ENCODE results near the gene CCDC88B. TPM values are rescaled to one million over a fixed set of nuclear protein-coding genes. Genes with fewer than 3 reads are reported as not detected.
A peak's percentile ranks its signal among the peaks of the same experiment; 100 is the strongest.

CCDC88B gene
- total and polyA plus RNA-seq, 2 of the 8 experiments (the other 6 are each of a cell fraction or from before 2014, with no cell fraction given) = 5.9 to 12.5 TPM

- POLR2A ChIA-PET (ENCODE audit: partially characterized antibody) = no interaction called here
- TF ChIP-seq JUND (IDR thresholded peaks at IDR 0.05; ENCODE audit: low read length) = no peak
- TF ChIP-seq EZH2 (IDR thresholded peaks at IDR 0.05; ENCODE audit: low read depth, low read length, severe bottlenecking) = no peak
- TF ChIP-seq CTCF (IDR thresholded peaks at IDR 0.05; ENCODE audit: control extremely low read depth in 1 of 3, insufficient read depth in 1 of 3, low read depth in 1 of 3, low read length in 3 of 3) = no peak
- no peak for TF ChIP-seq EGR1 (IDR thresholded peaks at IDR 0.05; ENCODE audit: borderline replicate concordance, low read depth, low read length)
- no peak for TF ChIP-seq E2F6 (IDR thresholded peaks at IDR 0.05)
- no peak for TF ChIP-seq CBX5 (IDR thresholded peaks at IDR 0.05; ENCODE audit: low read depth, low read length)
- no peak for TF ChIP-seq GABPA (IDR thresholded peaks at IDR 0.05; ENCODE audit: borderline replicate concordance, insufficient read depth, low read length)
- CTCF ChIA-PET (ENCODE audit: partially characterized antibody) = interaction anchor here (1.4 to 37.6 kb wide), 3 partner anchors 18 to 323 kb away, joined by 3 to 614 read pairs (median 409); partner anchors contain the start of genes CATSPERZ, CCDC88B, ESRRA and PRDX5
These were observed 12.0 kb upstream of the CCDC88B start for GRCh38 chr11:64327993-64328392.

More at GRCh38 chr11:64327993-64328392, 12.0 kb upstream of the CCDC88B start:
- no peak overlapping the region for H3K56ac ChIP-seq (replicated peaks; ENCODE audit: insufficient read length, low read depth, low read length)
- no peak overlapping the region for H3K23ac ChIP-seq (ENCODE audit: insufficient read length)
- no peak overlapping the region for H3K14ac ChIP-seq (ENCODE audit: insufficient read length)
- H2BK20ac ChIP-seq (ENCODE audit: low read length) = no peak overlapping the region
- no peak overlapping the region for H3K4me2 ChIP-seq (ENCODE audit: insufficient read depth in 1 of 2, low read depth in 2 of 2, low read length in 2 of 2)
- H3K27me3 ChIP-seq (replicated peaks in 1 of 4; ENCODE audit: control insufficient read depth in 3 of 4, extremely low read depth in 1 of 4, insufficient read depth in 3 of 4, low read length in 3 of 4) = no peaks in the 10 kb centered on the region
- H3K4ac ChIP-seq (replicated peaks; ENCODE audit: insufficient read length, low read depth, low read length) = no peak overlapping the region
- 96% methylated on average over 3 of the region's 3 CpGs; no CpG with 5 or more reads in 1 of the 2 experiments for WGBS, 2 experiments (ENCODE audit: extremely low coverage in 1 of 2, insufficient coverage in 1 of 2, insufficient read length in 1 of 2, insufficient replicate concordance in 2 of 2, low coverage in 1 of 2, low lambda C conversion rate in 2 of 2, missing lambda C conversion rate in 1 of 2)
- no peak overlapping the region for H2BK120ac ChIP-seq (replicated peaks; ENCODE audit: low read depth, low read length)
- H4K91ac ChIP-seq (replicated peaks; ENCODE audit: insufficient read length, low read length) = no peak overlapping the region
- 0 out of 2 replicates have a peak overlapping the region, but pooled peaks have one; percentile 14 for H2BK15ac ChIP-seq (ENCODE audit: low read length)
- DNase-seq (ENCODE audit: low read depth in 1 of 2, low spot score in 2 of 2) (no peak), FAIRE-seq (no peak)
- no peak overlapping the region for H4K5ac ChIP-seq (ENCODE audit: insufficient read length, low read depth, low read length)
- H4K20me1 ChIP-seq (replicated peaks in 1 of 2; ENCODE audit: control insufficient read depth in 1 of 2, insufficient read depth in 2 of 2, low read length in 2 of 2) = peaks cover 0 to 5% of the 10 kb centered on the region in 2 experiments
- no peak overlapping the region for H3K27ac ChIP-seq (ENCODE audit: low read depth, low read length)
- H2BK12ac ChIP-seq (ENCODE audit: low read depth, low read length) = no peak overlapping the region
- no peak overlapping the region for H3K9ac ChIP-seq (replicated peaks in 1 of 4; ENCODE audit: extremely low read depth in 1 of 4, low read depth in 3 of 4, low read length in 3 of 4)
- H3K4me1 ChIP-seq (replicated peaks in 1 of 4; ENCODE audit: control insufficient read depth in 3 of 4, insufficient read depth in 4 of 4, low read length in 3 of 4) = peaks cover 0 to 16% (median 6%) of the 10 kb centered on the region in 4 experiments; a peak in 6 of 7 replicates
- H3K79me2 ChIP-seq (ENCODE audit: control insufficient read depth in 1 of 2, insufficient read depth in 2 of 2, low read length in 2 of 2) = no peaks in the 10 kb centered on the region
- no peaks in the 10 kb centered on the region for H3K36me3 ChIP-seq (ENCODE audit: control insufficient read depth in 2 of 4, insufficient read depth in 4 of 4, low read length in 3 of 4)
- H2AFZ ChIP-seq (ENCODE audit: low read length) = no peak overlapping the region
- H3K23me2 ChIP-seq (ENCODE audit: low read depth, low read length) = peaks cover 2% of the 10 kb centered on the region; the same call in 1 of the 2 replicates
- H3K4me3 ChIP-seq (ENCODE audit: extremely low read depth in 1 of 4, insufficient read depth in 2 of 4, low read depth in 3 of 4, low read length in 4 of 4) = no peak overlapping the region
- no peaks in the 10 kb centered on the region for H3K79me1 ChIP-seq (ENCODE audit: low read depth, low read length)
- H3K18ac ChIP-seq (ENCODE audit: extremely low read depth, low read length) = no peak overlapping the region
- H2AK5ac ChIP-seq (ENCODE audit: low read depth, low read length) = no peak overlapping the region
- H2BK5ac ChIP-seq (ENCODE audit: low read depth, low read length) = no peak overlapping the region
- H3K9me3 ChIP-seq (ENCODE audit: insufficient read depth in 2 of 2, low read depth in 1 of 2, low read length in 1 of 2) = no peaks in the 10 kb centered on the region
- no peak overlapping the region for H4K8ac ChIP-seq (ENCODE audit: extremely low read depth, insufficient read depth, low read length)

Measured in H1 (cell line).